HepG2 (cell line): ENCODE data around the gene ARF6. TPM values are rescaled to one million over a fixed set of nuclear protein-coding genes. Genes with fewer than 3 reads are reported as not detected.

Experiments used
- ATAC-seq: fragments of 200-7000 bp; cut with Tn5 transposase; 3 replicates; pipeline ENCODE4 v1.9.1; 2020; ENCODE audit warnings: mild to moderate bottlenecking, moderate library complexity
- BruUV-seq: library from RNA; stranded (reverse); fragments of 400-500 nt; replicated peaks from 2 replicates; lab custom pipeline; 2021; lab: Mats Ljungman, UMichigan
- CTCF ChIA-PET: fragments of 300-600 bp; formaldehyde crosslinking; extraction: SDS; loops from one replicate; lab custom pipeline; 2021; ENCODE audit warnings: low total read pairs, inconsistent platforms, low intra/inter-chr PET ratio; lab: Yijun Ruan, JAX
- POLR2A ChIA-PET: fragments of 350-600 bp; sonication (Branson Sonifier 250); formaldehyde crosslinking; loops from one replicate; lab custom pipeline; 2020; ENCODE audit warnings: antibody characterized with exemption, inconsistent platforms; lab: Yijun Ruan, JAX
- DNase-seq: peaks from one replicate; pipeline ENCODE4 v3.0.0-alpha.2; 2015; ENCODE audit warnings: low spot score
- FAIRE-seq: peaks from 3 replicates; lab custom pipeline; 2011; peaks lifted over from hg19 to GRCh38; lab: Jason Lieb, UNC
- H2AFZ ChIP-seq: one replicate; pipeline ENCODE4 v1.6.1; 2011; ENCODE audit warnings: low read length, inconsistent platforms
- H3K27ac ChIP-seq: fragments of 300-600 bp; 3 replicates; pipeline ENCODE4 v1.8.0; 2011; ENCODE audit warnings: mixed run types, mild to moderate bottlenecking, mixed read lengths, low read length, inconsistent platforms; ENCODE audit not compliant: insufficient read depth; ENCODE audit errors: extremely low read length
- H3K27me3 ChIP-seq, 2 experiments: fragments of 200-600 bp in 1 of 2; 2 replicates in 1 of 2; 3 replicates in 1 of 2; pipeline versions ENCODE4 v1.6.0 to v1.8.0; 2011; ENCODE audit warnings: low read length in 2 of 2, mild to moderate bottlenecking in 2 of 2, moderate library complexity in 2 of 2, inconsistent platforms in 1 of 2; ENCODE audit not compliant: insufficient read depth in 2 of 2, control insufficient read depth in 1 of 2
- H3K36me3 ChIP-seq, 2 experiments: fragments of 200-600 bp in 1 of 2; replicated peaks in 1 of 2; 2 replicates in 1 of 2; 3 replicates in 1 of 2; pipeline versions ENCODE4 v1.5.1 to v1.8.0; 2011; ENCODE audit warnings: low read length in 2 of 2, inconsistent platforms in 1 of 2; ENCODE audit not compliant: insufficient read depth in 2 of 2, control insufficient read depth in 1 of 2
- H3K4me1 ChIP-seq: 2 replicates; pipeline ENCODE4 v1.5.1; 2012; ENCODE audit warnings: low read length, inconsistent platforms; ENCODE audit not compliant: insufficient read depth
- H3K4me2 ChIP-seq: 2 replicates; pipeline ENCODE4 v1.6.0; 2011; ENCODE audit warnings: low read depth, low read length, inconsistent platforms
- H3K4me3 ChIP-seq, 3 experiments: fragments of 200-600 bp in 1 of 3; sonication (generic), shearing (Covaris generic) in 1 of 3; replicated peaks in 1 of 3; 2 replicates each; pipeline ENCODE4 v1.5.1; 2011 to 2016; ENCODE audit warnings: low read length in 3 of 3, inconsistent platforms in 2 of 3, low read depth in 2 of 3, mild to moderate bottlenecking in 2 of 3, control low read depth in 1 of 3, mixed read lengths in 1 of 3; ENCODE audit not compliant: insufficient read depth in 1 of 3
- H3K79me2 ChIP-seq: one replicate; pipeline ENCODE4 v1.6.1; 2011; ENCODE audit warnings: low read length, inconsistent platforms; ENCODE audit not compliant: insufficient read depth
- H3K9ac ChIP-seq: 2 replicates; pipeline ENCODE4 v1.6.0; 2011; ENCODE audit warnings: mild to moderate bottlenecking, low read depth, low read length, inconsistent platforms; ENCODE audit not compliant: insufficient read depth
- H3K9me3 ChIP-seq: 2 replicates; pipeline ENCODE4 v1.5.1; 2012; ENCODE audit warnings: mild to moderate bottlenecking, low read length
- H4K20me1 ChIP-seq: 2 replicates; pipeline ENCODE4 v1.6.0; 2011; ENCODE audit warnings: inconsistent platforms, mild to moderate bottlenecking, low read length, moderate library complexity; ENCODE audit not compliant: insufficient read depth
- GABPA ChIP-seq, 2 experiments: IDR thresholded peaks; 2 replicates each; pipeline ENCODE4 v1.6.1; 2011 to 2016; ENCODE audit warnings: low read depth in 2 of 2, low read length in 1 of 2, missing biosample characterization in 1 of 2, missing genetic modification characterization in 1 of 2
- IKZF5 ChIP-seq: IDR thresholded peaks from 2 replicates; pipeline ENCODE4 v1.6.1; 2018; ENCODE audit warnings: missing genetic modification reagents, mild to moderate bottlenecking, missing compliant biosample characterization
- REPIN1 ChIP-seq: sonication (generic); formaldehyde crosslinking; IDR thresholded peaks from 2 replicates; pipeline ENCODE4 v1.8.0; 2022; ENCODE audit warnings: missing genetic modification reagents, low read depth, mild to moderate bottlenecking, borderline replicate concordance
- TCF7 ChIP-seq: sonication (generic); IDR thresholded peaks from 2 replicates; pipeline ENCODE4 v1.6.1; 2016; ENCODE audit warnings: antibody characterized with exemption, low read depth
- ZBTB39 ChIP-seq: sonication (generic); formaldehyde crosslinking; IDR thresholded peaks from 2 replicates; pipeline ENCODE4 v1.5.0; 2020; ENCODE audit warnings: missing genetic modification reagents
- ZFY ChIP-seq: sonication (generic); formaldehyde crosslinking; IDR thresholded peaks from 2 replicates; pipeline ENCODE4 v1.4.0; 2020; ENCODE audit warnings: missing genetic modification reagents
- ZNF136 ChIP-seq: sonication (generic); formaldehyde crosslinking; IDR thresholded peaks from 2 replicates; pipeline ENCODE4 v1.8.1; 2022; ENCODE audit warnings: low read depth, mild to moderate bottlenecking, moderate library complexity, missing genetic modification reagents
- ZNF20 ChIP-seq: sonication (generic); formaldehyde crosslinking; IDR thresholded peaks from 2 replicates; pipeline ENCODE4 v1.4.0; 2020; ENCODE audit warnings: mild to moderate bottlenecking, moderate library complexity, missing genetic modification reagents
- ZNF225 ChIP-seq: sonication (generic); formaldehyde crosslinking; IDR thresholded peaks from 2 replicates; pipeline ENCODE4 v1.4.0; 2020; ENCODE audit warnings: mild to moderate bottlenecking, missing genetic modification reagents
- ZNF414 ChIP-seq: sonication (generic); formaldehyde crosslinking; IDR thresholded peaks from 2 replicates; pipeline ENCODE4 v1.5.0; 2020; ENCODE audit warnings: missing genetic modification reagents
- ZNF784 ChIP-seq: sonication (generic); formaldehyde crosslinking; IDR thresholded peaks from 2 replicates; pipeline ENCODE4 v1.5.1; 2020; ENCODE audit warnings: missing genetic modification reagents, mild to moderate bottlenecking, borderline replicate concordance
- WGBS: methylation state at CpG from one replicate; pipeline ENCODE4 v1.1.6; 2017; ENCODE audit warnings: low lambda C conversion rate; 5-methylcytosine and 5-hydroxymethylcytosine counted together
- in situ Hi-C: cut with HindIII; loops from 2 replicates; pipeline ENCODE4 v1.10.0; 2017; ENCODE audit warnings: low pct_unique_long_range_greater_than_20kb; ENCODE audit not compliant: extremely low pct_ligation_motif_present
- intact Hi-C: fragments of 100-400 bp; cut with micrococcal nuclease; formaldehyde crosslinking; loops from one replicate; pipeline ENCODE4 v1.10.0; 2022; ENCODE audit not compliant: unreplicated experiment
- polyA plus RNA-seq, 8 experiments: library from polyadenylated mRNA; depleted of rRNA in 3 of 8; stranded (reverse) in 7 of 8; unstranded in 1 of 8; fragments of >200 nt; fragmentation: Illumina TruSeq in 4 of 8; extraction: Trizol in 4 of 8; gene quantifications; 2 replicates each; pipeline versions ENCODE4 v1.2.1 to v1.2.3, GENCODE V29; 2011 to 2016; ENCODE audit warnings: low read depth in 4 of 8, missing spikeins in 1 of 8, mixed read lengths in 1 of 8; ENCODE audit not compliant: insufficient read depth in 1 of 8
- total RNA-seq, 5 experiments: library from RNA; depleted of rRNA; stranded (reverse); fragments of >200 nt; fragmentation: Illumina TruSeq; extraction: Trizol; gene quantifications; 2 replicates each; pipeline ENCODE4 v1.2.3, GENCODE V29; 2016; ENCODE audit warnings: low read depth in 1 of 5

Gene ARF6
- total and polyA plus RNA-seq, 2 of the 13 experiments (the other 11 are each of a cell fraction or from before 2014, with no cell fraction given): 12.7 to 31.9 TPM

- 0 out of 2 replicates have a peak, but pooled peaks have one; percentile 3 for TF ChIP-seq IKZF5
- 0 out of 2 replicates have a peak, but pooled peaks have one; percentile 26 for TF ChIP-seq ZNF20
- TF ChIP-seq, all 625 proteins: peak for 19
Measured at GRCh38 chr14:49892301-49892635, 614 bp upstream of the ARF6 start (continued).

GRCh38 chr14:49893309-49894213 is 679 bp downstream of the ARF6 start:
- WGBS: 2% methylated on average over 9 of the region's 85 CpGs
- H2AFZ ChIP-seq: no peak overlapping the region
- in situ Hi-C loops: loop anchor here (5.0 kb wide), 1 partner anchor 109 kb away; no protein-coding TSS in a partner anchor
- TF ChIP-seq ZBTB39 (CRISPR knock-in tag) (0 out of 2 replicates have a peak, but pooled peaks have one; percentile 46), ZFY (CRISPR knock-in tag) (peak; percentile 37; the same call in 1 of the 2 replicates), ZNF136 (CRISPR knock-in tag) (no peak), TCF7 (no peak), ZNF414 (CRISPR knock-in tag) (peak; percentile 43; the same call in 1 of the 2 replicates), ZNF225 (CRISPR knock-in tag) (peak; percentile 20; the same call in 1 of the 2 replicates), REPIN1 (no peak), GABPA (IDR thresholded peaks at IDR 0.05; ENCODE audit: low read depth, low read length) (no peak), GABPA (CRISPR knock-in tag; IDR thresholded peaks at IDR 0.05; ENCODE audit: low read depth) (no peak), ZNF784 (CRISPR knock-in tag) (no peak)

More at GRCh38 chr14:49893309-49894213, 679 bp downstream of the ARF6 start:
- no peak for FAIRE-seq
- peak overlapping the region; percentile 87 for H3K4me2 ChIP-seq
- H4K20me1 ChIP-seq: peaks cover 27% of the 10 kb centered on the region
- H3K9ac ChIP-seq: peak overlapping the region; percentile 99
- H3K27me3 ChIP-seq: no peaks in the 10 kb centered on the region
- intact Hi-C loops: loop anchor here (2.0 to 5.0 kb wide), 2 partner anchors 93 to 169 kb away; no protein-coding TSS in a partner anchor
- TSS peak; percentile 61 for BruUV-seq
- peak; percentile 68 for ATAC-seq
- H3K9me3 ChIP-seq: no peaks in the 10 kb centered on the region
- ChIA-PET CTCF (no interaction called here), POLR2A (interaction anchor here (0.8 to 3.4 kb wide), 12 partner anchors 9 to 168 kb away, joined by 3 to 27 read pairs (median 6); partner anchors contain the start of gene NEMF)
- peak overlapping the region; percentile 98 for H3K27ac ChIP-seq
- peaks cover 46% of the 10 kb centered on the region for H3K79me2 ChIP-seq
- DNase-seq: no peak
- no peaks in the 10 kb centered on the region; a peak in 2 of 5 replicates for H3K36me3 ChIP-seq
- peaks cover 37% of the 10 kb centered on the region for H3K4me1 ChIP-seq
- H3K4me3 ChIP-seq: peak overlapping the region; percentile 95 to 99 (median 97)
